Heart left ventricle (tissue), 13 donors: ENCODE data around the gene TMEM37.

ENCODE experiments used
- CTCF ChIP-seq, 12 donors: fragments of 200-600 bp; sonication (generic) in 4 of 12; IDR thresholded peaks; one replicate each; pipeline versions ENCODE4 v1.5.0 to v1.8.0; 2018 to 2022; ENCODE audit warnings: antibody characterized with exemption in 12 of 12, mild to moderate bottlenecking in 5 of 12
- POLR2A ChIP-seq, 2 donors: fragments of 450-650 bp; IDR thresholded peaks; one replicate each; pipeline ENCODE4 v1.6.1; 2017; ENCODE audit warnings: antibody characterized with exemption in 2 of 2, mild to moderate bottlenecking in 2 of 2, moderate library complexity in 2 of 2
- donor health status: ischemic (EF 13 %, LVEDD 7.1; RV severe dilation, severe dysfunction).
- donor health status: DM: no; HTN: yes; CAD: no.
- donor health status: DM: no; HTN: no; CAD: no.
- donor health status: ischemic (EF 25% LVEDD 6.9; RV normal size, moderate dysfunction).
- donor health status: ischemic (EF 25% LVEDD 5.7; RV mildly dilated, moderate dysfunction).
- donor health status: ischemic (EF 35%, LVEDD 5.7; RV mildly dilated, moderate dysfunction).
- donor health status: nonischemic (EF 11% LVEDD 7.7; RV severe dilation, severe dysfunction).
- donor health status: DM: yes; HTN: yes; CAD: no.
- donor health status: PGD.
- donor health status: ischemic (EF 29% LVEDD 5.4; RV normal size, mild dysfunction).
- donor health status: nonischemic (EF 23%, LVEDD 6.1; RV moderate dilation, normal function).

- TF ChIP-seq CTCF (IDR thresholded peaks at IDR 0.05) (no peak), POLR2A (IDR thresholded peaks at IDR 0.05) (no peak)
Measured at GRCh38 chr2:119414894-119415293, 16.8 kb upstream of the TMEM37 start.
